ENCODE results near the gene PGM3. TPM values are rescaled to one million over a fixed set of nuclear protein-coding genes. Genes with fewer than 3 reads are reported as not detected.

PGM3 gene
- total and polyA plus RNA-seq, 2 donors (not counting 3 experiments of a cell fraction or from before 2014, with no cell fraction given), result 19.8 to 70.7 TPM

DNA sequence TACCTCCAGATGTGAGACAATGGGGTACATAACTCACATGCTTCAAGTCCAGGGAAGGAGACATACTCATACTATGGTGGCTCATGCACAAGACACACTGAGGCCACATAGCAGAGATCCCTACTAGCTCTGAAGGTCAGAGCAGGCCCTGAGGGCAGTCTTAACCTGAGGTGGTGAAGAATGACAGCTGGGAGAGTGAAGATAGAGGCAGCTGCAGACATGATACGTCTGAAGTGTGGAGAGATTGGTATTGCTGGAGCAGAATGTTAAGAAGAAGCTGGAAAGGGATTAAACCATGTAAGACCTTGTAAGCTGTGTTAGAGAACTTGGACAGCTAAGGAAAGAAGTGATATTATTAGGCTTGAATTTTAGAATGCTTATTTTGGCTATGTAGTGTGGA, 32.9 kb downstream of the PGM3 start:
- H3K4me3 ChIP-seq (replicated peaks in 1 of 3; ENCODE audit: insufficient read depth in 1 of 3, low read depth in 1 of 3, low read length in 3 of 3), result no peak overlapping the region
- H3K27me3 ChIP-seq (ENCODE audit: control insufficient read depth in 2 of 2, insufficient read depth in 2 of 2, low read length in 2 of 2), result no peaks in the 10 kb centered on the region
- H3K9ac ChIP-seq (replicated peaks; ENCODE audit: extremely low read depth, insufficient read depth, low read length), result no peak overlapping the region
- H4K20me1 ChIP-seq (replicated peaks; ENCODE audit: control insufficient read depth, extremely low read depth, insufficient read depth, low read length), result no peaks in the 10 kb centered on the region
- no peaks in the 10 kb centered on the region for H3K9me3 ChIP-seq (replicated peaks; ENCODE audit: control insufficient read depth, insufficient read depth, low read length)
- no peak for DNase-seq (ENCODE audit: low read depth, low spot score)
- no peaks in the 10 kb centered on the region for H3K9me1 ChIP-seq (replicated peaks; ENCODE audit: control insufficient read depth, extremely low read depth, insufficient read depth, low read length)
- no peak overlapping the region for H3K27ac ChIP-seq (ENCODE audit: insufficient read depth, low read depth, low read length)
- no peak overlapping the region for H2AFZ ChIP-seq (ENCODE audit: low read depth, low read length)
- no peak overlapping the region for H3K4me2 ChIP-seq (ENCODE audit: insufficient read depth, low read length)
- CTCF ChIA-PET, result interaction anchor here (0.9 to 1.3 kb wide), 2 partner anchors 55 to 93 kb away, joined by 5 to 6 read pairs; partner anchors contain the start of gene DOP1A
- no peak for TF ChIP-seq GATA2 (IDR thresholded peaks at IDR 0.05; ENCODE audit: insufficient read depth, insufficient read length, low read depth, low read length)
- no peak for TF ChIP-seq MYC (IDR thresholded peaks at IDR 0.05; ENCODE audit: low read depth, low read length)
- TF ChIP-seq JUN (IDR thresholded peaks at IDR 0.05; ENCODE audit: borderline replicate concordance, insufficient read depth, insufficient read length, low read depth), result no peak
- no peak for TF ChIP-seq EZH2 (IDR thresholded peaks at IDR 0.05; ENCODE audit: borderline replicate concordance, low read depth, low read length, severe bottlenecking)
- TF ChIP-seq CTCF (IDR thresholded peaks at IDR 0.05; ENCODE audit: extremely low read depth in 1 of 2, insufficient read depth in 1 of 2, low read depth in 1 of 2, low read length in 2 of 2), result no peak
- TF ChIP-seq POLR2AphosphoS5 (IDR thresholded peaks at IDR 0.05; ENCODE audit: insufficient read depth, low read depth, low read length), result no peak
- TF ChIP-seq FOS (IDR thresholded peaks at IDR 0.05; ENCODE audit: borderline replicate concordance, insufficient read depth, low read length), result no peak
- no peak for TF ChIP-seq MAX (IDR thresholded peaks at IDR 0.05; ENCODE audit: insufficient read depth, insufficient read length)
- TF ChIP-seq POLR2A (IDR thresholded peaks at IDR 0.05; ENCODE audit: low read depth, low read length), result no peak
- H3K79me2 ChIP-seq (ENCODE audit: control insufficient read depth, insufficient read depth, low read length), result no peaks in the 10 kb centered on the region
- no peak for FAIRE-seq
- POLR2A ChIA-PET, result no interaction called here
- no peaks in the 10 kb centered on the region for H3K4me1 ChIP-seq (ENCODE audit: control insufficient read depth, extremely low read depth, insufficient read depth, low read length)
- intact Hi-C loops (cut with micrococcal nuclease) (no loop called here), dilution Hi-C loops (cut with MboI; ENCODE audit: extremely low pct_ligation_motif_present, low sequenced_read_pairs) (no loop called here)
- no TSS peak for BruUV-seq (replicated peaks)
- H3K36me3 ChIP-seq (ENCODE audit: control insufficient read depth in 2 of 2, extremely low read depth in 1 of 2, insufficient read depth in 2 of 2, low read length in 2 of 2), result peaks cover 0 to 3% of the 10 kb centered on the region in 2 experiments

Data from endothelial cell of umbilical vein (primary cell).